ENCODE data around the gene ATP8B1.

The ATP8B1 gene

GRCh38 chr18:57792631-57793301 is 10.3 kb downstream of the ATP8B1 start:
- DNase-seq (ENCODE audit: low read depth, low spot score), result no peak

GRCh38 chr18:57791911-57792310 is 11.2 kb downstream of the ATP8B1 start:
- no peak for DNase-seq (ENCODE audit: low read depth, low spot score)

- no peak for DNase-seq (ENCODE audit: low read depth, low spot score)
These were observed 11.9 kb downstream of the ATP8B1 start for GRCh38 chr18:57791192-57791591.

GRCh38 chr18:57790316-57790715 is 12.8 kb downstream of the ATP8B1 start:
- no peak for DNase-seq (ENCODE audit: low read depth, low spot score)

- DNase-seq (ENCODE audit: low read depth, low spot score), result no peak
These were observed 13.4 kb downstream of the ATP8B1 start for GRCh38 chr18:57789759-57790158.

- DNase-seq (ENCODE audit: low read depth, low spot score), result no peak
These were observed 14.0 kb downstream of the ATP8B1 start for GRCh38 chr18:57789090-57789489.

GRCh38 chr18:57787068-57787685 is 15.9 kb downstream of the ATP8B1 start:
- DNase-seq (ENCODE audit: low read depth, low spot score), result no peak

- no peak for DNase-seq (ENCODE audit: low read depth, low spot score)
These were observed 17.2 kb downstream of the ATP8B1 start for GRCh38 chr18:57785751-57786437.

- DNase-seq (ENCODE audit: low read depth, low spot score), result no peak
These were observed 18.4 kb downstream of the ATP8B1 start for GRCh38 chr18:57784801-57785114.

- DNase-seq (ENCODE audit: low read depth, low spot score), result no peak
These were observed 18.9 kb downstream of the ATP8B1 start for GRCh38 chr18:57784034-57784800.

- no peak for DNase-seq (ENCODE audit: low read depth, low spot score)
These were observed 21.1 kb downstream of the ATP8B1 start for GRCh38 chr18:57782049-57782448.

- no peak for DNase-seq (ENCODE audit: low read depth, low spot score)
These were observed 22.3 kb downstream of the ATP8B1 start for GRCh38 chr18:57780706-57781347.

- DNase-seq (ENCODE audit: low read depth, low spot score), result no peak
These were observed 22.8 kb downstream of the ATP8B1 start for GRCh38 chr18:57780318-57780705.

GRCh38 chr18:57776767-57777166 is 26.3 kb downstream of the ATP8B1 start:
- DNase-seq (ENCODE audit: low read depth, low spot score), result no peak

- DNase-seq (ENCODE audit: low read depth, low spot score), result no peak
These were observed 26.8 kb downstream of the ATP8B1 start for GRCh38 chr18:57776354-57776753.

- DNase-seq (ENCODE audit: low read depth, low spot score), result no peak
These were observed 27.2 kb downstream of the ATP8B1 start for GRCh38 chr18:57775937-57776336.

GRCh38 chr18:57772387-57772799 is 30.7 kb downstream of the ATP8B1 start:
- no peak for DNase-seq (ENCODE audit: low read depth, low spot score)

- DNase-seq (ENCODE audit: low read depth, low spot score), result no peak
These were observed 31.5 kb downstream of the ATP8B1 start for GRCh38 chr18:57771626-57772025.

- DNase-seq (ENCODE audit: low read depth, low spot score), result no peak
These were observed 31.9 kb downstream of the ATP8B1 start for GRCh38 chr18:57771193-57771592.

- DNase-seq (ENCODE audit: low read depth, low spot score), result no peak
These were observed 34.4 kb downstream of the ATP8B1 start for GRCh38 chr18:57768537-57769326.
